Effector memory CD8-positive, alpha-beta T cell (primary cell): ENCODE measurements around the gene SFTPA1.
"Not testable (repeated sequence)": the region's sequence is repeated elsewhere in the genome, so short reads cannot be mapped to it uniquely, and the experiment has no call there.

ENCODE experiments used
- ATAC-seq: fragments of 150-1000 bp; cut with Tn5 transposase; replicated peaks from 2 replicates; pipeline ENCODE4 v1.10.0; 2021; ENCODE audit warnings: mild to moderate bottlenecking, moderate library complexity
- DNase-seq, 3 experiments: peaks; one replicate each; pipeline ENCODE4 v3.0.0; 2021
- H3K27ac Mint-ChIP-seq, 2 donors: one replicate each; pipeline ENCODE4 v1.8.0; 2022; ENCODE audit warnings: mild to moderate bottlenecking in 2 of 2, mixed read lengths in 2 of 2, moderate library complexity in 2 of 2
- H3K27me3 Mint-ChIP-seq, 2 donors: one replicate each; pipeline ENCODE4 v1.8.0; 2022; ENCODE audit warnings: mixed read lengths in 2 of 2
- H3K36me3 Mint-ChIP-seq: one replicate; pipeline ENCODE4 v1.8.0; 2022; ENCODE audit warnings: mild to moderate bottlenecking, moderate library complexity, mixed read lengths; ENCODE audit not compliant: insufficient read depth
- H3K4me1 Mint-ChIP-seq, 2 donors: one replicate each; pipeline ENCODE4 v1.8.0; 2022; ENCODE audit warnings: low read depth in 2 of 2, mixed read lengths in 2 of 2
- H3K4me3 Mint-ChIP-seq, 2 donors: one replicate each; pipeline ENCODE4 v1.8.0; 2022; ENCODE audit warnings: mild to moderate bottlenecking in 2 of 2, mixed read lengths in 2 of 2, moderate library complexity in 2 of 2
- H3K9me3 Mint-ChIP-seq, 2 donors: one replicate each; pipeline ENCODE4 v1.8.0; 2022; ENCODE audit warnings: mixed read lengths in 2 of 2

Gene SFTPA1

GRCh38 chr10:79628083-79628482 lies 17.3 kb downstream of the SFTPA1 start:
- Mint-ChIP-seq H3K27ac (no peak overlapping the region), H3K4me1 (no peaks in the 10 kb centered on the region), H3K4me3 (no peak overlapping the region), H3K9me3 (no peaks in the 10 kb centered on the region), H3K36me3 (no peaks in the 10 kb centered on the region), H3K27me3 (peaks cover 18 to 38% of the 10 kb centered on the region in 2 donors)
- ATAC-seq (no peak), DNase-seq (no peak)

GRCh38 chr10:79628988-79629954 lies 18.5 kb downstream of the SFTPA1 start:
- Mint-ChIP-seq H3K27ac (no peak overlapping the region), H3K27me3 (peaks cover 17 to 29% of the 10 kb centered on the region in 2 donors), H3K4me1 (no peaks in the 10 kb centered on the region), H3K4me3 (no peak overlapping the region), H3K9me3 (no peaks in the 10 kb centered on the region), H3K36me3 (no peaks in the 10 kb centered on the region)
- DNase-seq = no peak
- no peak for ATAC-seq

- no peak for ATAC-seq
- H3K36me3 Mint-ChIP-seq = no peaks in the 10 kb centered on the region
- no peak overlapping the region for H3K4me3 Mint-ChIP-seq
- H3K4me1 Mint-ChIP-seq = no peaks in the 10 kb centered on the region
- H3K27ac Mint-ChIP-seq = no peak overlapping the region
- DNase-seq = no peak
- no peaks in the 10 kb centered on the region for H3K9me3 Mint-ChIP-seq
- H3K27me3 Mint-ChIP-seq = peaks cover 17 to 29% of the 10 kb centered on the region in 2 donors
Observed at GRCh38 chr10:79629955-79630327, 19.2 kb downstream of the SFTPA1 start.

- not testable (repeated sequence) for H3K27me3 Mint-ChIP-seq
Observed at GRCh38 chr10:79636654-79637199, 26.0 kb downstream of the SFTPA1 start.

GRCh38 chr10:79638318-79638717 lies 27.6 kb downstream of the SFTPA1 start:
- H3K36me3 Mint-ChIP-seq = no peaks in the 10 kb centered on the region
- H3K27ac Mint-ChIP-seq = no peak overlapping the region
- ATAC-seq (no peak), DNase-seq (no peak)
- H3K4me1 Mint-ChIP-seq = no peaks in the 10 kb centered on the region
- no peaks in the 10 kb centered on the region for H3K9me3 Mint-ChIP-seq
- no peaks in the 10 kb centered on the region for H3K27me3 Mint-ChIP-seq
- no peak overlapping the region for H3K4me3 Mint-ChIP-seq

More at GRCh38 chr10:79636654-79637199, 26.0 kb downstream of the SFTPA1 start:
- DNase-seq, H3K36me3 Mint-ChIP-seq, H3K27ac Mint-ChIP-seq, H3K9me3 Mint-ChIP-seq, ATAC-seq, H3K4me1 Mint-ChIP-seq, H3K4me3 Mint-ChIP-seq: not testable (repeated sequence)

GRCh38 chr10:79652695-79653094 lies 42.0 kb downstream of the SFTPA1 start:
- H3K27ac Mint-ChIP-seq, H3K27me3 Mint-ChIP-seq, H3K4me3 Mint-ChIP-seq, ATAC-seq, H3K9me3 Mint-ChIP-seq, DNase-seq, H3K36me3 Mint-ChIP-seq, H3K4me1 Mint-ChIP-seq: not testable (repeated sequence)

GRCh38 chr10:79663287-79663686 lies 52.5 kb downstream of the SFTPA1 start:
- not testable (repeated sequence) for ATAC-seq

GRCh38 chr10:79664686-79665085 lies 53.9 kb downstream of the SFTPA1 start:
- not testable (repeated sequence) for H3K27me3 Mint-ChIP-seq, H3K27ac Mint-ChIP-seq, H3K4me1 Mint-ChIP-seq, H3K36me3 Mint-ChIP-seq, ATAC-seq, H3K4me3 Mint-ChIP-seq, H3K9me3 Mint-ChIP-seq, DNase-seq

More at GRCh38 chr10:79663287-79663686, 52.5 kb downstream of the SFTPA1 start:
- not testable (repeated sequence) for H3K4me1 Mint-ChIP-seq, H3K36me3 Mint-ChIP-seq, H3K4me3 Mint-ChIP-seq, H3K27me3 Mint-ChIP-seq, DNase-seq, H3K27ac Mint-ChIP-seq, H3K9me3 Mint-ChIP-seq
